ENCODE data around the gene MYRIP.
"Not testable (repeated sequence)": the region's sequence is repeated elsewhere in the genome, so short reads cannot be mapped to it uniquely, and the experiment has no call there.

The MYRIP gene

GRCh38 chr3:40070816-40071215 lies 261.4 kb downstream of the MYRIP start:
- no peaks in the 10 kb centered on the region for H3K27me3 ChIP-seq (ENCODE audit: control insufficient read depth in 1 of 2, insufficient read depth in 1 of 2, low read length in 2 of 2)

GRCh38 chr3:40071683-40072238 lies 262.4 kb downstream of the MYRIP start:
- no peak overlapping the region for H2BK5ac ChIP-seq (ENCODE audit: low read depth, low read length, poor library complexity, severe bottlenecking)
- no peak overlapping the region for H2BK120ac ChIP-seq (ENCODE audit: low read depth, low read length)
- no peaks in the 10 kb centered on the region for H3K4me1 ChIP-seq (ENCODE audit: control insufficient read depth, insufficient read depth, low read depth, low read length)
- no peaks in the 10 kb centered on the region for H3K9me3 ChIP-seq (ENCODE audit: control insufficient read depth, low read length)
- H3K4me3 ChIP-seq (ENCODE audit: insufficient read depth in 1 of 2, low read depth in 1 of 2, low read length in 2 of 2) = no peak overlapping the region
- no peaks in the 10 kb centered on the region for H3K79me1 ChIP-seq (replicated peaks; ENCODE audit: low read length, poor library complexity, severe bottlenecking)
- no peak overlapping the region for H4K8ac ChIP-seq (ENCODE audit: low read length)
- H3K23ac ChIP-seq (ENCODE audit: low read length in 2 of 2) = no peak overlapping the region
- DNase-seq = no peak
- H3K27me3 ChIP-seq (ENCODE audit: control insufficient read depth in 1 of 2, insufficient read depth in 1 of 2, low read length in 2 of 2) = no peaks in the 10 kb centered on the region
- no peak overlapping the region for H3K4me2 ChIP-seq (ENCODE audit: low read length, poor library complexity, severe bottlenecking)
- no peak overlapping the region for H3K14ac ChIP-seq (ENCODE audit: low read length in 2 of 2)
- no peak overlapping the region for H2BK15ac ChIP-seq (ENCODE audit: low read depth, poor library complexity, severe bottlenecking)
- no peak overlapping the region for H4K91ac ChIP-seq (ENCODE audit: low read length)
- H3K18ac ChIP-seq (ENCODE audit: low read depth in 1 of 2, low read length in 2 of 2) = no peak overlapping the region
- no peak overlapping the region for H3K27ac ChIP-seq (ENCODE audit: low read length, poor library complexity, severe bottlenecking)
- no peak overlapping the region for H3K4ac ChIP-seq (ENCODE audit: low read depth in 1 of 2, low read length in 2 of 2)
- no peak overlapping the region for H2AFZ ChIP-seq (ENCODE audit: low read depth, low read length)
- H3K36me3 ChIP-seq (ENCODE audit: control insufficient read depth in 1 of 2, insufficient read depth in 2 of 2, low read depth in 1 of 2, low read length in 2 of 2) = no peaks in the 10 kb centered on the region
- H2BK12ac ChIP-seq (ENCODE audit: low read length in 2 of 2) = no peak overlapping the region
- H2AK5ac ChIP-seq (ENCODE audit: low read length, severe bottlenecking) = no peak overlapping the region
- H3K9ac ChIP-seq (ENCODE audit: low read length) = no peak overlapping the region
- 74% methylated on average over 3 of the region's 3 CpGs for WGBS

More at GRCh38 chr3:40070816-40071215, 261.4 kb downstream of the MYRIP start:
- Histone ChIP-seq H2AFZ (ENCODE audit: low read depth, low read length) (no peak overlapping the region), H3K27ac (ENCODE audit: low read length, poor library complexity, severe bottlenecking) (no peak overlapping the region), H3K4me1 (ENCODE audit: control insufficient read depth, insufficient read depth, low read depth, low read length) (no peaks in the 10 kb centered on the region), H2BK120ac (ENCODE audit: low read depth, low read length) (no peak overlapping the region), H3K18ac (ENCODE audit: low read depth in 1 of 2, low read length in 2 of 2) (no peak overlapping the region), H3K23ac (ENCODE audit: low read length in 2 of 2) (no peak overlapping the region), H3K79me1 (replicated peaks; ENCODE audit: low read length, poor library complexity, severe bottlenecking) (no peaks in the 10 kb centered on the region), H3K4me3 (ENCODE audit: insufficient read depth in 1 of 2, low read depth in 1 of 2, low read length in 2 of 2) (no peak overlapping the region), H2BK12ac (ENCODE audit: low read length in 2 of 2) (no peak overlapping the region), H3K4me2 (ENCODE audit: low read length, poor library complexity, severe bottlenecking) (no peak overlapping the region), H4K8ac (ENCODE audit: low read length) (no peak overlapping the region), H3K9ac (ENCODE audit: low read length) (no peak overlapping the region), H3K9me3 (ENCODE audit: control insufficient read depth, low read length) (no peaks in the 10 kb centered on the region), H2BK15ac (ENCODE audit: low read depth, poor library complexity, severe bottlenecking) (no peak overlapping the region), H3K36me3 (ENCODE audit: control insufficient read depth in 1 of 2, insufficient read depth in 2 of 2, low read depth in 1 of 2, low read length in 2 of 2) (no peaks in the 10 kb centered on the region), H2AK5ac (ENCODE audit: low read length, severe bottlenecking) (no peak overlapping the region), H4K91ac (ENCODE audit: low read length) (no peak overlapping the region), H3K14ac (ENCODE audit: low read length in 2 of 2) (no peak overlapping the region), H2BK5ac (ENCODE audit: low read depth, low read length, poor library complexity, severe bottlenecking) (no peak overlapping the region), H3K4ac (ENCODE audit: low read depth in 1 of 2, low read length in 2 of 2) (no peak overlapping the region)
- no peak for DNase-seq
- 92% methylated on average over 1 of the region's 1 CpG for WGBS

DNA sequence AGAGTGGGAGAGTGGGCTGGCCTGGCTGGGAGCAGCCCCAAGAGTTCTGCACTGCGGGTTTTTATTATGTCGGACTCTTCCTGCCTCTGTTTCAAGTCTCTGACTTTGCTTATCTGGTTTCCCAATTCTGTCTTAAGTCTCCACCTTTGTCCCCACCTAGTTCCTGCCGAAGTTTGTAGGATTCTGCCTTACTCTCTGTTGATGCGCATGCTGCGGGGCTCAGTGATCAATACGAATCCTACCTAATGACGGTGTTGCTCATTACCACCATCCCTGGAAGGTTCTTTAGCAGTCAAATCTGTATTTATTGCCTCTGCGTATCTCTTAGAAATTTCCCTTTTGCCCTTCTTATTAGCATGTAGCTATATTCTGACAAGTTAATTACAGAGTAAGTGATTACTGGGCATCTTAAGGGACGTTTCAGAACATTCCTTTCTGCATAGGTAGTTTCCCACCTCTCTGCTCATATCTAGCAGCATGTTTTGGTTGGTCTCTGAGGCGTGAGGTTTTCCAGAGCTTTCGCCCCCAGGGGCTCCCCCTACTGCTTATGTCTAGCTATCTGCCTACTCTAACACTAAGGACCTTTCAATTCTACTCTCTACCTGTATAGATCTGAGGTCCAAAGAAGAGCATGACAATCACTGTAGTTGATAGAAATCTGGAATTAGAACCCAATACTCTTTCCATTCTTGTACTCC lies 264.1 kb downstream of the MYRIP start:
- Histone ChIP-seq H3K9ac (ENCODE audit: low read length) (no peak overlapping the region), H3K4me1 (ENCODE audit: control insufficient read depth, insufficient read depth, low read depth, low read length) (peaks cover 3% of the 10 kb centered on the region), H3K9me3 (ENCODE audit: control insufficient read depth, low read length) (no peaks in the 10 kb centered on the region), H2BK15ac (ENCODE audit: low read depth, poor library complexity, severe bottlenecking) (no peak overlapping the region), H3K27me3 (ENCODE audit: control insufficient read depth in 1 of 2, insufficient read depth in 1 of 2, low read length in 2 of 2) (no peaks in the 10 kb centered on the region), H3K18ac (ENCODE audit: low read depth in 1 of 2, low read length in 2 of 2) (no peak overlapping the region), H2AK5ac (ENCODE audit: low read length, severe bottlenecking) (no peak overlapping the region), H3K23ac (ENCODE audit: low read length in 2 of 2) (no peak overlapping the region), H2AFZ (ENCODE audit: low read depth, low read length) (no peak overlapping the region), H3K4me3 (ENCODE audit: insufficient read depth in 1 of 2, low read depth in 1 of 2, low read length in 2 of 2) (no peak overlapping the region), H3K14ac (ENCODE audit: low read length in 2 of 2) (no peak overlapping the region), H3K4me2 (ENCODE audit: low read length, poor library complexity, severe bottlenecking) (no peak overlapping the region), H3K36me3 (ENCODE audit: control insufficient read depth in 1 of 2, insufficient read depth in 2 of 2, low read depth in 1 of 2, low read length in 2 of 2) (no peaks in the 10 kb centered on the region), H2BK5ac (ENCODE audit: low read depth, low read length, poor library complexity, severe bottlenecking) (no peak overlapping the region), H4K91ac (ENCODE audit: low read length) (no peak overlapping the region), H4K8ac (ENCODE audit: low read length) (no peak overlapping the region), H2BK120ac (ENCODE audit: low read depth, low read length) (no peak overlapping the region), H2BK12ac (ENCODE audit: low read length in 2 of 2) (no peak overlapping the region), H3K27ac (ENCODE audit: low read length, poor library complexity, severe bottlenecking) (no peak overlapping the region), H3K79me1 (replicated peaks; ENCODE audit: low read length, poor library complexity, severe bottlenecking) (no peaks in the 10 kb centered on the region), H3K4ac (ENCODE audit: low read depth in 1 of 2, low read length in 2 of 2) (no peak overlapping the region)
- DNase-seq = no peak
- 67% methylated on average over 9 of the region's 11 CpGs for WGBS

GRCh38 chr3:40077139-40077538 lies 267.7 kb downstream of the MYRIP start:
- not testable (repeated sequence) for H3K4ac ChIP-seq (ENCODE audit: low read depth in 1 of 2, low read length in 2 of 2); H4K91ac ChIP-seq (ENCODE audit: low read length); H3K27me3 ChIP-seq (ENCODE audit: control insufficient read depth in 1 of 2, insufficient read depth in 1 of 2, low read length in 2 of 2); H2BK12ac ChIP-seq (ENCODE audit: low read length in 2 of 2); H3K23ac ChIP-seq (ENCODE audit: low read length in 2 of 2); H3K9ac ChIP-seq (ENCODE audit: low read length); H3K4me3 ChIP-seq (ENCODE audit: insufficient read depth in 1 of 2, low read depth in 1 of 2, low read length in 2 of 2); H3K4me2 ChIP-seq (ENCODE audit: low read length, poor library complexity, severe bottlenecking); H4K8ac ChIP-seq (ENCODE audit: low read length); H2BK15ac ChIP-seq (ENCODE audit: low read depth, poor library complexity, severe bottlenecking); H3K36me3 ChIP-seq (ENCODE audit: control insufficient read depth in 1 of 2, insufficient read depth in 2 of 2, low read depth in 1 of 2, low read length in 2 of 2); H2AK5ac ChIP-seq (ENCODE audit: low read length, severe bottlenecking); H3K79me1 ChIP-seq (replicated peaks; ENCODE audit: low read length, poor library complexity, severe bottlenecking); H3K18ac ChIP-seq (ENCODE audit: low read depth in 1 of 2, low read length in 2 of 2); H2BK120ac ChIP-seq (ENCODE audit: low read depth, low read length); H2AFZ ChIP-seq (ENCODE audit: low read depth, low read length); H3K4me1 ChIP-seq (ENCODE audit: control insufficient read depth, insufficient read depth, low read depth, low read length); H2BK5ac ChIP-seq (ENCODE audit: low read depth, low read length, poor library complexity, severe bottlenecking); DNase-seq; H3K27ac ChIP-seq (ENCODE audit: low read length, poor library complexity, severe bottlenecking); H3K14ac ChIP-seq (ENCODE audit: low read length in 2 of 2)
- H3K9me3 ChIP-seq (ENCODE audit: control insufficient read depth, low read length) = peaks cover 10% of the 10 kb centered on the region
- 95% methylated on average over 4 of the region's 6 CpGs for WGBS
